SK-N-DZ (cell line): ENCODE results near the gene OMA1.
"Not testable (repeated sequence)": the region's sequence is repeated elsewhere in the genome, so short reads cannot be mapped to it uniquely, and the experiment has no call there.

Source experiments
- DNase-seq: peaks from one replicate; pipeline ENCODE4 v3.0.0-alpha.2; 2015; ENCODE audit warnings: low spot score

OMA1 gene

DNA sequence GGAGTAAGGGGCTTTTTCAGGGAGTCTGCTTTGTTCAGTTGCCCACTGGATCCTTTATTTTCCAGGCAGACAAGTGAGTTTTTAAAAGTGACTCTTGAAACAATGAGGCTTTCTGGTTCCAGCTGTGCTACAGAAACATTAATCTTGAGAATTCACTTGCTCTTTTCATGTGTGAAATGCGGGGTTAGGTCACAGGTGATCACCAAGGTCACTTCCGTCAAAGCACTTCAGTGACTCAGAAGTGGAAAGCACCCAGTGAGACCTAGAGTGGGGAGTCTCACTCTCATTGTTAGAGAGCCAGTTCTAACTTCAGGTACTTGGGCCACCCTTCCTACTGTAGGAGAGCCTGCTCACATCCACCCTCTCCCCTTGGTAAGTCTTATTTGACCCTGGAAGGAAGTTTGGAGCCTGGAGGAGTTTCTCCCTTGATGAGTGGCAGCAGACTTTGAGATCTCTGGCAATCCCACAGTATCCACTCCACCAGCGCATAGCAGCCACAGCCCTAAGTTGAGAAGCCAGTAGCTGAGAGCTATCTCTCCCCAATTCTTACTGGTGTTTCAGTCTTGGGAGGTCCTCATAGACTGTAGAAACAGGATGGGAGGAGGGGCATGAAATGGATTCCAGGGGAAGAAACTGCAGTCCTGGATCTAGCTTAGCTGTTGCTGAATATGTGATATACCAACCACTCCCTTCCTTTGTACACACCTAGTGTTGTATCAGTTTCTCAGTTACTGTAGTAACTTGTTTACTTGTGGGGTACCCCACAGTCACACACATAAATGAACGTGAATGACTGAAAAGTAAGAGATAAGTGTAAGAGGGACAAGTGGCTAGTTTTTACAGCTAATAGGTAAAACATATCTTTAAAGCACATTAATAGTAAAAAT is 27.4 kb upstream of the OMA1 start:
- no peak for DNase-seq

DNA sequence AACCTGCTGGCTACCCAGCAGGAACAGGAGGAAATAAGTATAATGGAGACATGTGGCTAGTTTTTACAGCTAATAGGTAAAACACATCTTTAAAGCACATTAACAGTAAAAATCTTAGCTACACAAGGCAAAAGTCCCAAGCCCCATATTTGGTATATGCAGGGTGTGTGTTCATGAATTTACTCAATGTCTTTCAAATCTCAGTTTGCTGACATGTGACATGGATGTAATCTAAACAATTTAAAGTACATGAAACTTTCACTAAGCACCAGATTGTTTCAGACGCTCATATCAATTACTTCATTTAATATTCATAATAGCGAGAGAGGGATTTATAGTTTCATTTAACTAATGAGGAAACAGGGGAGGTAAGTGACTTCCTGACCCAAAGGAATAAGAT is 26.6 kb upstream of the OMA1 start:
- DNase-seq: no peak

DNA sequence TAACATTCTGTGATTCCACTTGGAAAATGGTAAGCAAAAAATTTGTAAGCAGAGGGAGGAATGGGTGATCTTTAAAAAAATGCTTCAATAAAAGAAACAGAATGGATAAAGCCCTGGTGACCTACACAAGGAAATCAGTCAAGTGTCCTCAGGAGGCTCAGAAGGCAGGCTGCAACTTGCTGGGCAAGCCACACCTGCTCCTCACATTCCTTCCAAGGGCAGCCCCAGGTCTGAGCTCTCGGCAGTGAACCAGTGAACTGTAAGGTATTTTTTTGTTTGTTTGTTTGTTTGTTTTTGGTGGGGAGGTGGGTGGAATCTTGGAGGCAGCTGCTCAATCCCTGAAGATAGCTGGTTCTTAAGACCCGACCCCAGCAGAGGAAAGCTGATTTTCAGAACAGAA is 26.2 kb upstream of the OMA1 start:
- no peak for DNase-seq

DNA sequence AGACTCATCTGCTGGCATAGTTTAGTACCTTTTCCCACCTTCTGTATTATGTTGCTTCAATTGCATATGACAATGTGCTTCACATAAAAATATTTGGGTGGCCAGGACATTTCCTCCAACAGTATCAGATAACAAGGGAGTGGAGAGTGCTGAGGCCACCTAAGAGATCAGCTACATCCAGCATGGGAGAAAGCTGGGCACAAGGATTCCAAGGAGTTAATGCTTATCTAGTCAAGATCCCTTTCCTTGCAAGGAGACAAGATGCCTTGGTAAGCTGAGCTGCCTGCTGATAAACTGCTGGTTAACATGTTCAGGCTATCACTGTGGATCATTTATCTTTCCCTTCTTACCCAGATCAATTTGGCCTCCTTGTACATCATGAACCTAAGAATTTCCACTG is 25.1 kb upstream of the OMA1 start:
- DNase-seq: peak; percentile 19

DNA sequence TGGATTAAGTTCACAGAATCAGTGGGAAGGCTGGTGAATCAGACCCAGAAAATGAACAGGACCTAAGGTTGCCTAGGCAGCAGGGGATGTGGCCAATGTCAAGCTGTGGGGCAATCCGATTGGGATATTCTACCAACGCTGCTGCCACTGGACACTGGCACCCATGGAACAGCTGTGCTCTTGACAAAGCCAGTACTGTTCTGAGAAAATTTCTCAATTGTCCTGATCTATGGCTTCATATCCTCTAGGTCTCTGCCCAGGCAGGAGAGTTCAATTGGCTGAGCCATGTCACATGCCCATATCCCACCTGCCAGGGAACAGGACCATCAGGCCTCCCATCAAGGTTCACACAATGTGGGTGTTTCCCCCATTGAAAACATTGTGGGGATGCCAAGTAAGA is 24.3 kb upstream of the OMA1 start:
- DNase-seq: no peak

DNA sequence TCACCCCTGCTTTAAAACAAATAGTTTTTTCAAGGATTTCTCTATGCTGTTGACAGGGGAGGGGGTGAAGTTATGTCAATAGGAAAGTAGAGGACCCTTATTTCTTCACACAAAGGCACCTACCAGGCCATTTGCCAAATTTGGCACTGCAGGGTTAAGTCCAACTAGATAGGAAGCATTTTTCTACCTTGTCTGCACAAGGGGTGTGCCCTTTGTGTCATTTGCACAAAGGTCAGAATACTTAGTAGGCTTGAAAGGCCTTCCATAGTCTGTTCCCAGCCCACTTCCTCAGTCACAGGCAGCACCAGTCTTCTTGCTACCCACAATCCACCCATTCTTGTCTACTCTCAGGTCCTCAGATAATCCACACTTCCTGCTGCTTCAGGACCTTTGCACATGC is 23.6 kb upstream of the OMA1 start:
- no peak for DNase-seq

DNA sequence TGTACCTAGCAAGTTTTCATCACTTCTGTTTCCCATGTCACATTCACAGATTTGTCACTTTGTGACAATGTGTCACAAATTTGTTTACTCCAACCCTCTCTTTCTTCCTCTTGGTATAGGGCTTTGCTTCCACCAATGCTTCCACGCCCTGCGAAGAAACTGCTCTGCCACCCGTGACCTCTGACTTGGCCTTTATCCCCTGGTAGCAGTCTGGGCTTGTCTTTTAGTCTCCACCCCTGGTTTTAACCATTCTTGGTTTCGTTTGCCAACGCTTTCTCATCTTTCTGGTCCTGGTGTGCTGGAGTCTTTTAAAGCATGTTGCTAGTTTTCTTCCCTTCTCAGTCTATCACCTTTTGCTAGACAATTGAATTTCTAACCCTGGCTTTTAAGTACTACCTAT is 22.4 kb upstream of the OMA1 start:
- no peak for DNase-seq

DNA sequence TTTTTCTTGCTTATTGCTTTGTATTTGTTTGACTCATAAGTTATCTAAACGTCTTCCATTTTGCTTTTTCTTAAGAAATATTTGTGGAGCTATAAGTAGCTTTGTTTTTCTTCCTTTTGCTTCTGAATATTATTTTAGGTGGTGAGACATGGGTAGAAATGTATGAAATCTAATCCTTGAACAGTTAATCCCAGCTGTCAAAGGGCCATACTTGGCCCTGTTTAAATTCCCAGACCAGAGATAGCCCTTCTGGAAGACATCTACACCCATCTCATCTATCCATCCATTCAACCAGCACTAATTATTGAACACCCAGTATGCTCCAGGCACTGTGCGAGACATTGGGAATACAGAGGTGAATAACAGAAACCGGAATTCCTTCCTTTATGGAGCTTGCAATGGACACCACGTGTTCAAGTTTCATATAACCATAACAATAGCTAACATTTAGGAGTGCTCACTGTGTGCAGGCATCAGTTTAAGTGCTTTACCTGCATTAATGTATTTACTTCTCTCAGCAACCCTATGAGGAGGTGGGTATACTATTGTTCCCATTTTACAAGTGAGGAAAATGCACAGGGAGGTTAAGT is 21.8 kb upstream of the OMA1 start:
- no peak for DNase-seq

DNA sequence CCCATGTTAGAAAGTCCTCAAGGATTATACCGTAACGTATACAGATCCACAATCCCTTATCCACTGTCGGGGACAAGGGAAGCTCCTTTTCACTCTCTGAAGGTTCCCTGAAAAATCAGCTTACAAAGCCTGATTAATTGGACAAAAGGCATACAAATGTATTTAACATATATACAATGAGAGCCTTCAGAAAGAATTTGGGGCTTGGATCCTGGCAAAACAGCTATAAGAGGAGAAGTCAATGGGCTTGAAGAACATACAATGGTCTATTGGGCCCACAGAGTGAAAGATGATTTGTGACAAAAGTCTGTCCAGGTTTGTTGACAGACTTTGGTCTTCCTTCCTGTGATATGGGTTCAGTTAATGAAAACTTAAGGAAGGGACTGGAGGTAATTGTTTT is 19.8 kb upstream of the OMA1 start:
- no peak for DNase-seq

DNA sequence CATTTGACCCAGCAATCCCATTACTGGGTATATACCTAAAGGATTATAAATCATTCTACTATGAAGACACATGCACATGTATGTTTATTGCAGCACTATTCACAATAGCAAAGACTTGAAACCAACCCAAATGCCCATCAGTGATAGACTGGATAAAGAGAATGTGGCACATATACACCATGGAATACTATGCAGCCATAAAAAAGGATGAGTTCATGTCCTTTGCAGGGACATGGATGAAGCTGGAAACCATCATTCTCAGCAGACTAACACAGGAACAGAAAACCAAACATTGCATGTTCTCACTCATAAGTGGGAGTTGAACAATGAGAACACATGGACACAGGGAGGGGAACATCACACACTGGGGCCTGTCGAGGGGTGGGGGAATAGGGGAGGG is 17.2 kb upstream of the OMA1 start:
- DNase-seq: not testable (repeated sequence)

DNA sequence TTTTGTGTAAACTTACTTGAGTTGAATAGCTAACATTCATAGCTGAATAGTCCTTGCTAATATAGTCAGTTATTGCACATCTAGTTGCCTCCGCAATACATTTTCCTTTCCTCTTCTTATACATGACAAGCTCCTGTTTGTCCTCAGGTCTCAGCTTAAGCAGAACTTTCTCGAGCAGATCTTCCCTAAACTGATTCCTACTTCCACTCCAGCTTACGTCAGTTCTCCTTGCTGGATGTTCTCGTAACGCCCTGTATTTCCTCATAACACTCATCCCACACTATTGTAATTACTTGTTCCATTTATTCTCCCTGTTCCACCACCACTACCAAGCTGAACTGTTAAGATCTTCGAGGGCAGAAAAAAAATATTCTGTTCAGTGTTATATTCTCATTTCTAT is 15.1 kb upstream of the OMA1 start:
- DNase-seq: no peak

DNA sequence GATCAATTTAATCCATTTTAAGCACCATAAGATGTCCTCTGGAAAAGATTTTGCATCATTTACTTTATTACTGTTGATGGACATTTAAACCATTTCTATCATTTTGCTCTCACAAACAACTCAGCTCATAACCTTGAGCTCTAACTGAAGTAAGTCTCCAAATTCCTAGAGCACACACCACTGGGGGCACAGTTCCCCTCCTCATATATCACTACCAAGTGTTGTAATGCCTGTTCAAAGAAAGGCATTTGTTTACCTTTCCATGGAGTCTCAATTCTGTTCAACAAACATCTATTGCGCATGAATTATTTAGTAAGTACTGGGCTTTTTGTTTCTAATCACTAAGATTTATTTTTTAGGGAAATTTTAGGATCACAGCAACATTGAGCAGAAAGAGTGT is 8.9 kb upstream of the OMA1 start:
- no peak for DNase-seq

DNA sequence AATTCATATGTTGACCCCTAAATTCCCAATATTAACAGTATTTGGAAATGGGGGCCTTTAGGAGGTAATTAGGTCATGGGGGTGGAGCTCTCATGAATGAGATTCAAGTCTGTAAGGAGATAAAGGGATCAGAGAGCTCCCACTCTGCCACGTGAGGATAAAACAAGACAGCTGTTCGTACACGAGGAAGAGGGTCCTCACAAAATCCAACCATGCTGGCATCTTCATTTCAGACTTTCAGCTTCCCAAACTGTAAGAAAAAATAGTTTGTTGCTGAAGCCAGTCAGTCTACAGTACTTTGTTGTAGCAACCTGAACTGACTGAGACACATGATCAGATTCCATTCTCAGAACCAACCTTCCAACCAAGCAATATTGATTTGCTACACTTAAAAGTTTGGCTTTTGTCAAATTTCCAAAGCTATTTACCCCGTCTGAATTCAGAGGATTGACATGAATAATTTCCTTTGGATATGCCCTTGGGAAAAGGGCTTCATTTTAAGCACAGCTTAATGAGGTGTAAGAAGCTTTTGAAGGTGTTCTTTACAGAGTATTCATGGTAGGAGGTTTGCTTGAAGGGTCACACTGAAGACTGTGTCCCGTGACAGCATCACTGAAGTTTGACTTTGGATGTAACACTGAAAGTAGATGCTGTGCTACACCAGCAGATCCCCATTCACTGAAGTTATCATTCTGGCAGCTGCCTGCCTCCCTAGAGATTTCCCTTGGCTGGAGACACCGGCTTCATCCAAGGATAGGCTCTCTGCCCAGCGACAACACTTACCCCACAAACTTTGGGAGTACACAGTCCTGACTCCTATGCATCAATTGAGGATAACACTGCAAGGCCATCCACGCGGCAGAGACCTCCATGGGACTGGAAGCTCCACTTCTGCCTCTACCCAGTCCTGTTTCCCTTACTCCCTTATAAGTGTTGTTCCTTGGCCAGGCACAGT is 4.9 kb upstream of the OMA1 start:
- DNase-seq: no peak

DNA sequence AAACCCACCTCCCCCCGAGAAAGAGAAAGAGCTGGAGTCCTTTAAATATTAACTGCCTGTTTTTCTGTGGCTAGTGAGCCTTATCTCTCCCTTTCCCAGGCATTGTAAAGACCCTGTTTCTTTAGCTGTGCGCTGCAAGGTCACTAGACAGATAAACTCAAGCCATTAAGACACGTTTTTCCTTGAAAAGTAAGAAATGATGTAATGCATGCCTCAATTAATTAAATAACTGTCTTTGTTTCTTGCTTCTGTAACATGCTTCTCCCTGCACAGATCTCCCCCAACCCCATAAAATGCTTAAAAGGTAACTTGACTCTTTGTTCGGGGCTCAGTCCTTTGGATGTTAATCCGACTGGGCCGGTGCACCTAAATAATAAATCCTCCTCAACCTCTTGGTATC is 2.8 kb upstream of the OMA1 start:
- not testable (repeated sequence) for DNase-seq

DNA sequence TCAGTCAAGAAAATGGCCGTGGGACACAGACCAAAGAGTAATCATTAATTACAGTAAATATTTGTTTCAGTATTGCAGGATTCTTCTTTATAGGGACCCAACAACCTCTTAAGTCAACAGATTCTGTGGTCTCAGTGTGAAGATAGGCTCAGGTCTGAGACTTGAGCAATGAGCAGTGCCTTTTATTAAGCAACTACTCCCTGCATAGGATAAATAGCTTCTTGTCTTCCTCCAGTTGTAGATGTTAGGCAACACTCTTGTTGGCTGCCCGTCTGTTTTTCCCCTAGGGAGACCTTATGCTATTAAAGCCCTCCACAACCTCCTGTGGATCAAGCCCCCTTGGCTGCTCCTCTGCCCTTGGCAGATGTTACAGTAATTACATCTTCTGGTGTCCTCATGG is 1.8 kb upstream of the OMA1 start:
- DNase-seq: no peak

DNA sequence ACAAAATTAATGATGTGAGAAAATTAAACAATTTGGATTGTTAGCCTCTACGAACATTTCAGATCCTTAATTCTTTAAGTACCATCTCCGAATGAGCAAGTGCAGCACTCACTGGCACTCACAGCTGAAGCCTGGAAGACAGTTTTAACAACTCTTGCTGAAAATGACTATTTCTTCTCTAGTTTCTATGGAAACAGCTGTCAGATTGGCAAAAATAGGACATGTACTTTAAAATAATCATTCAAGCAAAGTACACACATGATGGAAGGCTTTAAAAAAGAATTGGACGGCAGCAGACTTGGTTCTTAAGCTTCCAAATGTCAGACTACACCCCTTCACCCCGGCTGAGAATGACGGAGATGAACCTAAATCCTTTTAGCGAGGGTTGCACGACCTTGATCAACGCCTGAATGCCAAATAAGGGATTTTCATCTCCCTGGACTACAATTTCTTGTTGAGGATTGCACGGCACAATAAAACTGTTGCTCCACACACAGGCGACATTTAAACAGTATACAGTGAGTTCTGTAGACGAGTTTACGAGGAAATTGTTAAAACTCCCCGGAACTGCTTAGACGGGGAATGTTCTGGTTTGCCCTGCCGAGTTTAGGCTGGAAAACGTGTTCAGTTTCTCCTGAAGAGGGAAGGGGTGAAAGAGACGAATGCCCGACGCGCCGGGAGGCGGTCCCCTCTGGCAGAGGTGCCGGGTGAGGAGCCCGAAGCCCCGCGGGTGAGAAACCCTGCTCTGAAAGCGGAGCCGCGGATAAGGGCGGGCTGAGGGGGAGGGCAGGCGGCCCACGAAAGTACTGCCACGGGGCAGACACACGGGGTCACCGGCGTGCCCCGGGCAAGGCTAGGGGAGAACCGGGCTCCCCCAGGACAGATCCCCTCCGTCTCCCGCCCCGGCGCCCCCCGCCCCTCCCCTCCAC is 671 bp downstream of the OMA1 start:
- DNase-seq: peak; percentile 58

DNA sequence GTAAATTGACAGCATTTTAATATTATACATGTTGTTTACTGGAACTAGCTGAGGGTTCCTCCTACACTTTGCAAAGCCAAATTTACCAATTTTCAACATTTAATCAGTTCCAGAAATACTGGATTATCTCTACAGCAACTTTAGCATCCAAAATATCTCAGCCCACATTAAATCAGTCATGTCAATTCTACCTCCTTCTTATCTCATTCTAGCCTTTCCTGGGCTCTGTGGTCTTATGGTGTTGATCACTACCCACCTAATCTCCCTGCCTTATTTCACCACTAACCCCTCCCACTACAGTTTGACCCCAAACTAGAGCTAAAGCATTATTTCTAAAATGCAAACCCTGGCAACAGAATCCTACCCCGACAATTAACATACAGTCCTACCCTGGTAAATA is 3.3 kb downstream of the OMA1 start:
- DNase-seq: no peak

DNA sequence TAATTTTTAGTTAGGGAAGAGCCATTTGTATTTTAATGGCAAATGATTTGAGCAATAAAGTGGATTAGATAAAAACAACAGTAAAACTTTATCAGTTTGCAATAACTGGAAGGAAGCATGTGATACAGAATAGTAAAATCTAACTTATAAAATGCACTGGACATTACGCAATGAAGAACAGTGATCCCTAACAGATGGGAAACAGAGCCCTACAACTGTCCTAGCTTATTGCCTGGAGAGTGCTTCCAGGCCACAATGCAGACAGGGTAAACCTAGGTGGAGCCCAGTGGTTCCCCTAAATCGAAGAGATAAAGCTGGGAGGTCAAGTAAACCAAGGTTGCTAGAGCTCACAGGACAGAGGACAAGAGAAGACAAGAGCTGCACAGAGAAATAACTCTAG is 7.0 kb downstream of the OMA1 start:
- DNase-seq: no peak

DNA sequence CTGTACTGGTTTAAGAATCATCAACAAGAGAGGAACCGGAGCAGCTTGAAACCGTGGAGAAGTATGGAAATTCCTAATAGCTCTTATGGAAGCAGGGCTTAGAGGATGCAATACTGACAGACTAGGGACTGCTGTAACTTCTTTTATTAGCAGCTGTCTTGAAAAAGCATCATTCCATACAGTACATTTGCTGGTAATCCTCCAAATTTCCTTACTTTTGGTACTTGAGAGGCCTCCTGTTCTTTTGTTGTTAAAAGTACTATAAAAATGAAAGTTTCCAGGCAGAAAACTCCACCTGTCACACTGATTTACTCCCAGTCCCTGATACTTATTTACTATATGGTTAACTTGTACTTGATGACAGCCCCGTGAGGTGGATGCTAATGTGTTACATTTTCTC is 7.7 kb downstream of the OMA1 start:
- DNase-seq: no peak

DNA sequence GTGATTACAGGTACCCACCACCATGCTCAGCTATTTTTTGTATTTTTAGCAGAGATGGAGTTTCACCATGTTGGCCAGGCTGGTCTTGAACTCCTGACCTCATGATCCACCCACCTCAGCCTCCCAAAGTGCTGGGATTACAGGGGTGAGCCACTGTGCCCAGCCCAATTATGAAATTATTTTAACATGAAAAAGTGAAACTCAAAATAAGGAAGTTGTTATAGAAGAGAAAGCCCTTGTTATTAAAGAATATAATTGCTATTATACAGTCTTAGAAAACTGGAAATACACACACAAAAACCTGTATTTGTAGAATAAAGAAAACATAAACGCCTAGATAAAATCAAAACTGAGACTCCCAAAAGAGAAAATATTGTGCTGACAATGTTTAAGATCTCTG is 14.7 kb downstream of the OMA1 start:
- DNase-seq: not testable (repeated sequence)

DNA sequence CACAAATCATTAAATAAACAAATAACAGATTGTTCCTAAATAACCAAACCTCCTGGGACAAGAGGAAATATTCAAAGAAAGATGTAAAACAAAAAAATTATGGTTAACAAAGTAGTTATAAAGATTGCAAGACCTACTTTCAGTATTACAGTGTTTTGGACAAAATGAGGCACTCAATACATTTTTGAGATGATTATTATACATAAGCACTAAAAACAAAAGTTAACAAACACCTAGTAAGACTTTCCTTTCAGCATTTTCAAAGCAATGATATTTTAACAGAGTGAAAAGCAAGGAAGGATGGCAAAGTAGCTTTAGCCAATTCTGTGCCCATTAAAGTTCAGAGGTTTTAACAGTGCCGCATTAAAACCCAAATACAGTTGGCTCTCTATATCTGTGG is 17.2 kb downstream of the OMA1 start:
- DNase-seq: no peak
